Stimulated activated CD8-positive, alpha-beta memory T cell treated with anti-CD3 and anti-CD28 coated beads, Interleukin-7, amount 100 ng/mL, for 1 hour (primary cell): ENCODE measurements around the gene LY9.
A peak's percentile ranks its signal among the peaks of the same experiment; 100 is the strongest.

Experiments used
- DNase-seq, 2 donors: peaks; one replicate each; pipeline ENCODE4 v3.0.0-alpha.2; 2020; ENCODE audit warnings: low read depth in 2 of 2

LY9 gene

GRCh38 chr1:160795951-160796383 is at the start of gene LY9:
TSS of gene LY9 (plus strand) at chr1:160796174. CDS start at chr1:160796188, 14 bp downstream.
- DNase-seq = peak; percentile 46 to 53

GRCh38 chr1:160746836-160747500 is 49.0 kb upstream of the LY9 start:
- DNase-seq = no peak

- no peak for DNase-seq
These were observed 48.3 kb upstream of the LY9 start for GRCh38 chr1:160747717-160748116.

GRCh38 chr1:160748181-160748877 is 47.6 kb upstream of the LY9 start:
- DNase-seq = no peak

GRCh38 chr1:160748878-160749269 is 47.1 kb upstream of the LY9 start:
- no peak for DNase-seq

GRCh38 chr1:160750608-160751007 is 45.4 kb upstream of the LY9 start:
- DNase-seq = no peak

- DNase-seq = no peak
These were observed 43.6 kb upstream of the LY9 start for GRCh38 chr1:160752406-160752805.

GRCh38 chr1:160752924-160753323 is 43.0 kb upstream of the LY9 start:
- DNase-seq = no peak

- no peak for DNase-seq
These were observed 42.4 kb upstream of the LY9 start for GRCh38 chr1:160753594-160753993.

GRCh38 chr1:160755461-160755860 is 40.5 kb upstream of the LY9 start:
- DNase-seq = no peak

- DNase-seq = no peak
These were observed 39.8 kb upstream of the LY9 start for GRCh38 chr1:160755911-160756848.

- no peak for DNase-seq
These were observed 39.1 kb upstream of the LY9 start for GRCh38 chr1:160756849-160757201.

GRCh38 chr1:160758521-160758920 is 37.5 kb upstream of the LY9 start:
- no peak for DNase-seq

- no peak for DNase-seq
These were observed 36.2 kb upstream of the LY9 start for GRCh38 chr1:160759740-160760139.

GRCh38 chr1:160761046-160761445 is 34.9 kb upstream of the LY9 start:
- no peak for DNase-seq

- DNase-seq = no peak
These were observed 34.1 kb upstream of the LY9 start for GRCh38 chr1:160761886-160762285.

- no peak for DNase-seq
These were observed 32.0 kb upstream of the LY9 start for GRCh38 chr1:160763993-160764392.

GRCh38 chr1:160767395-160768294 is 28.3 kb upstream of the LY9 start:
- no peak for DNase-seq

- DNase-seq = peak; percentile 62 to 70
These were observed 27.7 kb upstream of the LY9 start for GRCh38 chr1:160768295-160768657.

- DNase-seq = no peak
These were observed 23.6 kb upstream of the LY9 start for GRCh38 chr1:160772331-160772730.

GRCh38 chr1:160773093-160773492 is 22.9 kb upstream of the LY9 start:
- DNase-seq = no peak
